Heart right ventricle (tissue), 16 donors: ENCODE results near the gene KIAA0408. TPM values are rescaled to one million over a fixed set of nuclear protein-coding genes. Genes with fewer than 3 reads are reported as not detected.
"Not testable (repeated sequence)": the region's sequence is repeated elsewhere in the genome, so short reads cannot be mapped to it uniquely, and the experiment has no call there.

Experiments used
- ATAC-seq, 8 donors: fragments of 200-7000 bp; cut with Tn5 transposase; one replicate each; pipeline ENCODE4 v1.9.1; 2020; ENCODE audit warnings: mild to moderate bottlenecking in 8 of 8, moderate library complexity in 8 of 8, moderate number of reproducible peaks in 1 of 8
- DNase-seq, 2 donors: peaks; one replicate each; pipeline ENCODE4 v3.0.0-alpha.2; 2020
- H3K27ac ChIP-seq, 10 donors: fragments of 200-600 bp; sonication (generic) in 2 of 10; one replicate each; pipeline versions ENCODE4 v1.5.0 to v1.8.0; 2020 to 2022; ENCODE audit warnings: mild to moderate bottlenecking in 3 of 10
- H3K27me3 ChIP-seq, 7 donors: fragments of 200-600 bp; one replicate each; pipeline ENCODE4 v1.8.0; 2021 to 2022; ENCODE audit warnings: mild to moderate bottlenecking in 2 of 7
- H3K36me3 ChIP-seq, 9 donors: fragments of 200-600 bp; sonication (generic) in 1 of 9; one replicate each; pipeline versions ENCODE4 v1.5.0 to v1.8.0; 2020 to 2022; ENCODE audit warnings: mild to moderate bottlenecking in 2 of 9
- H3K4me1 ChIP-seq, 9 donors: fragments of 200-600 bp; sonication (generic) in 1 of 9; one replicate each; pipeline versions ENCODE4 v1.5.0 to v1.8.0; 2020 to 2022; ENCODE audit warnings: mild to moderate bottlenecking in 4 of 9
- H3K4me3 ChIP-seq, 10 donors: fragments of 200-600 bp; sonication (generic) in 2 of 10; one replicate each; pipeline versions ENCODE4 v1.5.0 to v1.8.0; 2020 to 2022; ENCODE audit warnings: mild to moderate bottlenecking in 7 of 10, moderate library complexity in 2 of 10
- H3K9me3 ChIP-seq, 11 donors: fragments of 200-600 bp in 10 of 11; sonication (generic) in 2 of 11; one replicate each; pipeline versions ENCODE4 v1.5.0 to v1.8.0; 2013 to 2022; ENCODE audit warnings: mild to moderate bottlenecking in 2 of 11, control low read depth in 1 of 11, moderate library complexity in 1 of 11
- WGBS, 2 donors: extraction: QIAGEN DNeasy Blood & Tissue Kit; methylation state at CpG; one replicate each; pipeline ENCODE4 v1.1.7; 2013; ENCODE audit warnings: inconsistent platforms in 1 of 2; 5-methylcytosine and 5-hydroxymethylcytosine counted together
- intact Hi-C, 10 donors: fragments of 100-400 bp; cut with DNase I; formaldehyde crosslinking; loops; one replicate each; pipeline versions ENCODE4 v1.11.1 to v1.14.2; 2022
- polyA plus RNA-seq, 2 donors: library from polyadenylated mRNA; stranded (reverse); fragments of 200-250 nt; gene quantifications; one replicate each; pipeline ENCODE4 v1.2.3, GENCODE V29; 2013
- total RNA-seq, 10 donors: library from RNA; stranded (reverse); fragmentation: NEBNext Ultra II Directional in 3 of 10; extraction: Animal tissue kit (Norgen Biotek cat#: 25700) in 3 of 10; gene quantifications; one replicate each; pipeline versions ENCODE4 v1.2.1 to v1.2.4, GENCODE V29; 2021 to 2023
- TF ChIP-seq, protein P1 (sequence below), 9 donors: fragments of 200-600 bp; sonication (generic) in 2 of 9; IDR thresholded peaks; one replicate each; pipeline versions ENCODE4 v1.5.0 to v1.8.0; 2021 to 2022; ENCODE audit warnings: antibody characterized with exemption in 9 of 9, mild to moderate bottlenecking in 5 of 9, moderate library complexity in 1 of 9
- donor health status: Arrhythmogenic right ventricular cardiomyopathy.
- donor health status: ischemic (EF 13 %, LVEDD 7.1; RV severe dilation, severe dysfunction).
- donor health status: healthy with polysubstance abuse.
- donor health status: DM: no; HTN: yes; CAD: no.
- donor health status: DM: no; HTN: no; CAD: no.
- donor health status: ischemic (EF 25% LVEDD 6.9; RV normal size, moderate dysfunction).
- donor health status: ischemic (EF 25% LVEDD 5.7; RV mildly dilated, moderate dysfunction).
- donor health status: healthy.
- donor health status: DM: yes; HTN: yes; CAD: no.
- donor health status: Ischemic cardiomyopathy.
- donor health status: ischemic (EF 35%, LVEDD 5.7; RV mildly dilated, moderate dysfunction).
- donor health status: nonischemic (EF 11% LVEDD 7.7; RV severe dilation, severe dysfunction).
- donor health status: DM: yes; HTN: yes; CAD: no.
- donor health status: PGD.
- donor health status: ischemic (EF 29% LVEDD 5.4; RV normal size, mild dysfunction).
- donor health status: nonischemic (EF 23%, LVEDD 6.1; RV moderate dilation, normal function).

The KIAA0408 gene
- total and polyA plus RNA-seq, 12 donors = 0.27 to 3.2 (median 1.3) TPM

DNA sequence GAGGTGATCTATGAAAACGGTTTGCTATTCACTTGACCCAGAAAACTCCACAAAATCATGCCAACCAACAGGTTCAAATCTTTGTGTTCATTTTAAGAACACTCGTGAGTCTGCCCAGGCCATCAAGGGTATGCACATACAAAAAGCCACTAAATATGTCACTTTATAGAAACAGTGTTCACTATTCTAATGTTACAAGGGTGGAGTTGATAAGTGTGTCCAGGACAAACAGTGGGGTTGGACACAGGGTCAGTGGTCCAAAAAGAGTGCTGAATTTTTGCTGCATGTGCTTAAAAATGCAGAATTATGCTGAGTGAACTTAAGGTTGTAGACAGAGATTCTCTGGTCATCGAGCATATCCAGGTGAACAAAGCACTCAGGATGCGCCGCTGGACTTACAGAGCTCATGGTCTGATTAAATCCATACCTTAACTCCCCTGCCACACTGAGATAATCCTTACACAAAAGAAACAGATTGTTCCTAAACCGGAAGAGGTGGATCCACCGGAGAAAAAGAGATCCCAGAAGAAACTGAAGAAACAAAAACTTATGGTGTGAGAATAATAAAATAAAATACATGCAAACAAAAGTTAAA is 23.5 kb downstream of the KIAA0408 start:
- ATAC-seq (no peak), DNase-seq (no peak)
- intact Hi-C loops = no loop called here
- 78 to 79% methylated on average over 7 of the region's 7 CpGs for WGBS, 2 donors
- H3K9me3 ChIP-seq = peaks cover 0 to 6% (median 0%) of the 10 kb centered on the region in 11 donors
- H3K4me1 ChIP-seq = no peaks in the 10 kb centered on the region
- no peaks in the 10 kb centered on the region for H3K27me3 ChIP-seq
- TF ChIP-seq, protein P1, sequence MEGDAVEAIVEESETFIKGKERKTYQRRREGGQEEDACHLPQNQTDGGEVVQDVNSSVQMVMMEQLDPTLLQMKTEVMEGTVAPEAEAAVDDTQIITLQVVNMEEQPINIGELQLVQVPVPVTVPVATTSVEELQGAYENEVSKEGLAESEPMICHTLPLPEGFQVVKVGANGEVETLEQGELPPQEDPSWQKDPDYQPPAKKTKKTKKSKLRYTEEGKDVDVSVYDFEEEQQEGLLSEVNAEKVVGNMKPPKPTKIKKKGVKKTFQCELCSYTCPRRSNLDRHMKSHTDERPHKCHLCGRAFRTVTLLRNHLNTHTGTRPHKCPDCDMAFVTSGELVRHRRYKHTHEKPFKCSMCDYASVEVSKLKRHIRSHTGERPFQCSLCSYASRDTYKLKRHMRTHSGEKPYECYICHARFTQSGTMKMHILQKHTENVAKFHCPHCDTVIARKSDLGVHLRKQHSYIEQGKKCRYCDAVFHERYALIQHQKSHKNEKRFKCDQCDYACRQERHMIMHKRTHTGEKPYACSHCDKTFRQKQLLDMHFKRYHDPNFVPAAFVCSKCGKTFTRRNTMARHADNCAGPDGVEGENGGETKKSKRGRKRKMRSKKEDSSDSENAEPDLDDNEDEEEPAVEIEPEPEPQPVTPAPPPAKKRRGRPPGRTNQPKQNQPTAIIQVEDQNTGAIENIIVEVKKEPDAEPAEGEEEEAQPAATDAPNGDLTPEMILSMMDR (IDR thresholded peaks at IDR 0.05) = no peak
- H3K4me3 ChIP-seq = no peak overlapping the region
- H3K27ac ChIP-seq = no peak overlapping the region
- no peaks in the 10 kb centered on the region for H3K36me3 ChIP-seq

DNA sequence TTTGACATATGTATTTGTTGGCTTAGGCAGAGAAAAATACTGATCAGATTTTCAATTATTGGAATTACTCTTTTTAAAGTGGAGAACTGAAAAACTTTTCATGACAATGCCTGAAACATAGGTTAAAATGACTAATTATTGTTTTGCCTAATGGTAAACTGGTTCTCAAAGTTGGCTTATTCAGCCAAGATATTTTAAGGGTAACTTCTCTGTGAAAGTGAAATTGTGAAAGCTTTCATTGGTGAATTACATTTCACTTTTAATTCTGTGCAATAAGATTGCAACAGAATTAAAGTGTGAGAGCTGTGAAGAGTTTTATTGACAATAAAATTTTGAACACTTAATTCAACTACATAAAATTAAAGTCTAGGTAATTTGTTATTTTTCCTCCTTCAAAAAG is 24.5 kb downstream of the KIAA0408 start:
- TF ChIP-seq, protein P1 (IDR thresholded peaks at IDR 0.05) = no peak
- no peak overlapping the region for H3K4me3 ChIP-seq
- no peak for ATAC-seq
- intact Hi-C loops = no loop called here
- peaks cover 0 to 6% (median 0%) of the 10 kb centered on the region in 11 donors for H3K9me3 ChIP-seq
- H3K36me3 ChIP-seq = no peaks in the 10 kb centered on the region
- H3K4me1 ChIP-seq = no peaks in the 10 kb centered on the region
- no peaks in the 10 kb centered on the region for H3K27me3 ChIP-seq
- H3K27ac ChIP-seq = no peak overlapping the region
- DNase-seq = no peak

GRCh38 chr6:127428562-127428961 is 30.6 kb downstream of the KIAA0408 start:
- H3K36me3 ChIP-seq, H3K27ac ChIP-seq, H3K27me3 ChIP-seq, ATAC-seq, H3K4me3 ChIP-seq, H3K4me1 ChIP-seq, DNase-seq: not testable (repeated sequence)
- H3K9me3 ChIP-seq = peaks cover 0 to 12% (median 0%) of the 10 kb centered on the region in 11 donors
- WGBS, 2 donors = 81 to 85% methylated on average over 9 of the region's 9 CpGs
- intact Hi-C loops = loop anchor here in 1 of 10 donors (10.0 kb wide), 1 partner anchor 124 kb away; no protein-coding TSS in a partner anchor

DNA sequence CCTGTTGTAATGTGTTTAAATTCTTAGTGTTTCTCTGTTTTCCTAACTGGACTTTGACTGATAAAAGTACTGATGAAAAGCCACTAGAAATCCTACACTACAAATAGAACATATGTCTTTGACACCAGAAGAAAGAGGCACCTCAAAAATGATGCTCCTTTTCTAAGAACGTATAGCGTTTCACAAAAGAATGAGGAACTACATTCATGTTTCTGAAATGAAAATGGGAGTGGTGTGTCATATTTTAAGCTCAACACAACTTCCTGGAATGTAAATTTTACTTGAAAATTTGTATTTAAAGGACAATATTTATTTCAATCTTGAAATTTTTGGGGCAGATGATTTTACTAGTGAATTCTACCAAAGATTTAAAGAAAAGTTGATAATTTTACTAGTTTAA is 35.3 kb downstream of the KIAA0408 start:
- no peak overlapping the region for H3K4me3 ChIP-seq
- H3K9me3 ChIP-seq = peaks cover 0 to 9% (median 0%) of the 10 kb centered on the region in 11 donors
- H3K4me1 ChIP-seq = peaks cover 0 to 15% (median 0%) of the 10 kb centered on the region in 9 donors
- H3K36me3 ChIP-seq = no peaks in the 10 kb centered on the region
- TF ChIP-seq, protein P1 (IDR thresholded peaks at IDR 0.05) = no peak
- no peak overlapping the region for H3K27ac ChIP-seq
- ATAC-seq (no peak), DNase-seq (no peak)
- intact Hi-C loops = loop anchor here in 3 of 10 donors (5.0 to 10.0 kb wide), 2 partner anchors 119 to 122 kb away; no protein-coding TSS in a partner anchor
- H3K27me3 ChIP-seq = no peaks in the 10 kb centered on the region
- 69 to 81% methylated on average over 2 of the region's 2 CpGs for WGBS, 2 donors

DNA sequence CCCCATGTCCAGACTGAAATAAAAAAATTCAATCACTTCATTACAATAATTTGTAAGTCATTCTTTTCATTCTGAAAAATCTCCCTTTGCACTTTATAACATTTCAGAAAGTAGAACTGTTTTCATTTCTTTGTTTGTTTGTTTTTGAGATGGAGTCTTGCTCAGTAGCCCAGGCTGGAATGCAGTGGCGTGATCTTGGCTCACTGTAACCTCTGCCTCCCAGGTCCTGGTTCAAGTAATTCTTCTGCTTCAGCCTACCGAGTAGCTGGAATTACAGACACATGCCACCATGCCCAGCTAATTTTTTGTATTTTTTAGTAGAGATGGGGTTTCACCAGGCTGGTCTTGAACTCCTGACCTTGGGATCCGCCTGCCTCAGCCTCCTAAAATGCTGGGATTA is 38.0 kb downstream of the KIAA0408 start:
- H3K4me3 ChIP-seq, ATAC-seq, H3K36me3 ChIP-seq, H3K27ac ChIP-seq, DNase-seq, H3K9me3 ChIP-seq, H3K27me3 ChIP-seq: not testable (repeated sequence)
- intact Hi-C loops = loop anchor here in 3 of 10 donors (5.0 to 10.0 kb wide), 2 partner anchors 116 to 119 kb away; no protein-coding TSS in a partner anchor
- H3K4me1 ChIP-seq = peaks cover 0 to 15% (median 0%) of the 10 kb centered on the region in 9 donors
- WGBS, 2 donors = 60 to 74% methylated on average over 3 of the region's 3 CpGs
